ENCODE measurements around the gene S1PR3.
"Not testable (repeated sequence)": the region's sequence is repeated elsewhere in the genome, so short reads cannot be mapped to it uniquely, and the experiment has no call there.

S1PR3 gene

GRCh38 chr9:88991066-88992034 is at the start of gene S1PR3:
S1PR3 (plus strand) TSS chr9:88991468; CDS start chr9:89001201, 9,733 bp downstream.
- peak; percentile 47 for DNase-seq

- not testable (repeated sequence) for DNase-seq
Observed at GRCh38 chr9:88941586-88941985, 49.7 kb upstream of the S1PR3 start.

- DNase-seq = no peak
Observed at GRCh38 chr9:88942411-88942810, 48.9 kb upstream of the S1PR3 start.

- no peak for DNase-seq
Observed at GRCh38 chr9:88945636-88946333, 45.5 kb upstream of the S1PR3 start.

GRCh38 chr9:88947581-88948573 is 43.4 kb upstream of the S1PR3 start:
- no peak for DNase-seq

- peak; percentile 64 for DNase-seq
Observed at GRCh38 chr9:88949425-88949824, 41.8 kb upstream of the S1PR3 start.

- no peak for DNase-seq
Observed at GRCh38 chr9:88949961-88950340, 41.3 kb upstream of the S1PR3 start.

GRCh38 chr9:88950341-88951154 is 40.7 kb upstream of the S1PR3 start:
- no peak for DNase-seq

- DNase-seq = no peak
Observed at GRCh38 chr9:88951155-88951542, 40.1 kb upstream of the S1PR3 start.

GRCh38 chr9:88952086-88952615 is 39.1 kb upstream of the S1PR3 start:
- DNase-seq = no peak

GRCh38 chr9:88952976-88953375 is 38.3 kb upstream of the S1PR3 start:
- DNase-seq = no peak

GRCh38 chr9:88953381-88954029 is 37.8 kb upstream of the S1PR3 start:
- DNase-seq = no peak

GRCh38 chr9:88954066-88954465 is 37.2 kb upstream of the S1PR3 start:
- no peak for DNase-seq

GRCh38 chr9:88957526-88957925 is 33.7 kb upstream of the S1PR3 start:
- DNase-seq = no peak

- peak; percentile 83 for DNase-seq
Observed at GRCh38 chr9:88959727-88960469, 31.4 kb upstream of the S1PR3 start.

- DNase-seq = no peak
Observed at GRCh38 chr9:88960632-88961031, 30.6 kb upstream of the S1PR3 start.

- no peak for DNase-seq
Observed at GRCh38 chr9:88965473-88965872, 25.8 kb upstream of the S1PR3 start.

- no peak for DNase-seq
Observed at GRCh38 chr9:88966894-88967676, 24.2 kb upstream of the S1PR3 start.

- no peak for DNase-seq
Observed at GRCh38 chr9:88968799-88969198, 22.5 kb upstream of the S1PR3 start.

Data from NCI-H82 (cell line).